PC-9 (cell line): ENCODE measurements around the gene GRM8. TPM values are rescaled to one million over a fixed set of nuclear protein-coding genes. Genes with fewer than 3 reads are reported as not detected.

Experiments
- BruUV-seq: library from RNA; stranded (reverse); fragments of 400-500 nt; replicated peaks from 2 replicates; lab custom pipeline; 2021; lab: Mats Ljungman, UMichigan
- CTCF ChIA-PET: fragments of 300-600 bp; sonication (Branson Sonifier 250); formaldehyde crosslinking; loops from one replicate; lab custom pipeline; 2022; ENCODE audit warnings: antibody characterized with exemption; lab: Charles Lee
- POLR2A ChIA-PET: fragments of 300-600 bp; sonication (Branson Sonifier 250); formaldehyde crosslinking; loops from one replicate; lab custom pipeline; 2022; ENCODE audit warnings: antibody characterized with exemption; ENCODE audit not compliant: unreplicated experiment; lab: Charles Lee
- DNase-seq, 2 experiments: peaks; one replicate each; pipeline versions ENCODE4 v3.0.0 to v3.0.0-alpha.2; 2015 to 2022; ENCODE audit warnings: mixed read lengths in 1 of 2
- H2AFZ ChIP-seq: fragments of 200-600 bp; sonication (generic); 2 replicates; pipeline ENCODE4 v1.8.1; 2017; ENCODE audit warnings: antibody characterized with exemption
- H3F3A ChIP-seq: fragments of 200-600 bp; sonication (generic); 2 replicates; pipeline ENCODE4 v1.8.1; 2017; ENCODE audit warnings: antibody characterized with exemption, mild to moderate bottlenecking, low read depth; ENCODE audit not compliant: insufficient read depth
- H3K27ac ChIP-seq: fragments of 200-600 bp; sonication (generic); 2 replicates; pipeline ENCODE4 v1.6.1; 2016; ENCODE audit warnings: mixed run types
- H3K27me3 ChIP-seq: fragments of 200-600 bp; sonication (generic); 2 replicates; pipeline ENCODE4 v1.6.1; 2016; ENCODE audit warnings: low read depth, mixed run types; ENCODE audit not compliant: insufficient read depth
- H3K36me3 ChIP-seq: fragments of 200-600 bp; sonication (generic); 2 replicates; pipeline ENCODE4 v1.6.1; 2016; ENCODE audit warnings: low read depth, mixed run types
- H3K4me1 ChIP-seq: fragments of 200-600 bp; sonication (generic); replicated peaks from 2 replicates; pipeline ENCODE4 v1.6.1; 2016; ENCODE audit warnings: mixed run types; ENCODE audit not compliant: insufficient read depth
- H3K4me2 ChIP-seq: fragments of 200-600 bp; sonication (generic); 2 replicates; pipeline ENCODE4 v1.6.1; 2017; ENCODE audit warnings: mixed run types
- H3K4me3 ChIP-seq: fragments of 200-600 bp; sonication (generic); 2 replicates; pipeline ENCODE4 v1.6.1; 2016; ENCODE audit warnings: mixed run types
- H3K79me2 ChIP-seq: fragments of 200-600 bp; sonication (generic); 2 replicates; pipeline ENCODE4 v1.6.1; 2017; ENCODE audit warnings: low read depth, mixed run types
- H3K9me2 ChIP-seq: fragments of 200-600 bp; sonication (generic); 2 replicates; pipeline ENCODE4 v1.8.1; 2017; ENCODE audit warnings: mild to moderate bottlenecking; ENCODE audit not compliant: insufficient read depth
- H3K9me3 ChIP-seq: fragments of 200-600 bp; sonication (generic); 2 replicates; pipeline ENCODE4 v1.8.1; 2016; ENCODE audit warnings: low read depth; ENCODE audit not compliant: insufficient read depth
- H4K20me1 ChIP-seq: fragments of 200-600 bp; sonication (generic); 2 replicates; pipeline ENCODE4 v1.8.1; 2017; ENCODE audit not compliant: insufficient read depth
- CTCF ChIP-seq: fragments of 200-600 bp; sonication (generic); conservative IDR thresholded peaks from 2 replicates; pipeline ENCODE4 v1.6.1; 2017; ENCODE audit warnings: mixed run types, antibody characterized with exemption, mild to moderate bottlenecking, moderate library complexity
- EZH2 ChIP-seq: fragments of 200-600 bp; sonication (generic); IDR thresholded peaks from 2 replicates; pipeline ENCODE4 v1.8.0; 2017; ENCODE audit warnings: antibody characterized with exemption, low read depth
- intact Hi-C: fragments of 100-400 bp; cut with micrococcal nuclease; formaldehyde crosslinking; loops from one replicate; pipeline ENCODE4 v1.10.0; 2022; ENCODE audit not compliant: unreplicated experiment
- total RNA-seq: library from RNA; stranded (reverse); gene quantifications from 2 replicates; pipeline ENCODE4 v1.2.3, GENCODE V29; 2021

The GRM8 gene
- total RNA-seq, 1 experiment from 2014 or later = not detected

GRCh38 chr7:126495001-126495400 lies 757.7 kb downstream of the GRM8 start:
- H3K36me3 ChIP-seq = no peaks in the 10 kb centered on the region
- H3K79me2 ChIP-seq = no peaks in the 10 kb centered on the region
- H3K9me3 ChIP-seq = no peaks in the 10 kb centered on the region
- H3K4me3 ChIP-seq = no peak overlapping the region
- POLR2A ChIA-PET = no interaction called here
- intact Hi-C loops = no loop called here
- H3K27me3 ChIP-seq = no peaks in the 10 kb centered on the region
- no peak for DNase-seq
- BruUV-seq = no TSS peak
- no peaks in the 10 kb centered on the region for H3K4me1 ChIP-seq
- TF ChIP-seq EZH2 (no peak), CTCF (no peak)
- H3K9me2 ChIP-seq = 0 out of 2 replicates have a peak, but pooled peaks cover 4% of the 10 kb centered on the region
- no peaks in the 10 kb centered on the region for H4K20me1 ChIP-seq
- no peak overlapping the region for H3K4me2 ChIP-seq
- H3K27ac ChIP-seq = no peak overlapping the region
- no peaks in the 10 kb centered on the region for H3F3A ChIP-seq
- CTCF ChIA-PET = no interaction called here
- no peak overlapping the region for H2AFZ ChIP-seq

- no peak for TF ChIP-seq EZH2
- no peak for TF ChIP-seq CTCF
- no peak for DNase-seq
- H3K27me3 ChIP-seq = no peaks in the 10 kb centered on the region
- H3F3A ChIP-seq = no peaks in the 10 kb centered on the region
- no peaks in the 10 kb centered on the region for H3K79me2 ChIP-seq
- no peaks in the 10 kb centered on the region for H4K20me1 ChIP-seq
- H3K4me3 ChIP-seq = no peak overlapping the region
- H3K4me2 ChIP-seq = no peak overlapping the region
- no peaks in the 10 kb centered on the region for H3K9me3 ChIP-seq
- ChIA-PET POLR2A (no interaction called here), CTCF (no interaction called here)
- no TSS peak for BruUV-seq
- H3K36me3 ChIP-seq = no peaks in the 10 kb centered on the region
- H3K9me2 ChIP-seq = 0 out of 2 replicates have a peak, but pooled peaks cover 4% of the 10 kb centered on the region
- no peaks in the 10 kb centered on the region for H3K4me1 ChIP-seq
- no peak overlapping the region for H3K27ac ChIP-seq
- H2AFZ ChIP-seq = no peak overlapping the region
- intact Hi-C loops = no loop called here
Observed at GRCh38 chr7:126493801-126494200, 758.9 kb downstream of the GRM8 start.

GRCh38 chr7:126489874-126490273 lies 762.9 kb downstream of the GRM8 start:
- Histone ChIP-seq H3K79me2 (no peaks in the 10 kb centered on the region), H3K9me3 (no peaks in the 10 kb centered on the region), H3K4me2 (no peak overlapping the region), H3K4me1 (no peaks in the 10 kb centered on the region), H2AFZ (no peak overlapping the region), H3K36me3 (no peaks in the 10 kb centered on the region), H4K20me1 (no peaks in the 10 kb centered on the region), H3K27me3 (no peaks in the 10 kb centered on the region), H3K9me2 (0 out of 2 replicates have a peak, but pooled peaks cover 4% of the 10 kb centered on the region), H3K4me3 (no peak overlapping the region), H3F3A (no peaks in the 10 kb centered on the region), H3K27ac (no peak overlapping the region)
- TF ChIP-seq CTCF = no peak
- TF ChIP-seq EZH2 = no peak
- DNase-seq = no peak
- ChIA-PET CTCF (no interaction called here), POLR2A (no interaction called here)
- BruUV-seq = no TSS peak
- intact Hi-C loops = no loop called here
